Vagina (tissue), 2 donors: ENCODE measurements around the gene EBF3. TPM values are rescaled to one million over a fixed set of nuclear protein-coding genes. Genes with fewer than 3 reads are reported as not detected.

Source experiments
- DNase-seq, 2 donors: peaks; one replicate each; pipeline ENCODE4 v3.0.0-alpha.2; 2017; ENCODE audit errors: extremely low spot score in 2 of 2
- H3K27ac ChIP-seq: fragments of 200-600 bp; sonication (generic); one replicate; pipeline ENCODE4 v1.5.1; 2019
- H3K27me3 ChIP-seq: fragments of 200-600 bp; sonication (generic); one replicate; pipeline ENCODE4 v1.5.1; 2019
- H3K36me3 ChIP-seq, 2 donors: fragments of 200-600 bp; sonication (generic); one replicate each; pipeline ENCODE4 v1.5.1; 2017 to 2019
- H3K4me1 ChIP-seq: fragments of 200-600 bp; sonication (generic); one replicate; pipeline ENCODE4 v1.5.1; 2019
- H3K4me3 ChIP-seq, 2 donors: fragments of 200-600 bp; sonication (generic); 1 replicate in 1 of 2; 2 replicates in 1 of 2; pipeline ENCODE4 v1.5.1; 2016 to 2019
- H3K9me3 ChIP-seq: fragments of 200-600 bp; sonication (generic); one replicate; pipeline ENCODE4 v1.5.1; 2019
- POLR2A ChIP-seq, 2 donors: fragments of 450-650 bp; IDR thresholded peaks; one replicate each; pipeline ENCODE4 v1.6.1; 2017; ENCODE audit warnings: antibody characterized with exemption in 2 of 2, mild to moderate bottlenecking in 2 of 2, moderate library complexity in 2 of 2
- POLR2AphosphoS5 ChIP-seq, 2 donors: sonication (generic); formaldehyde crosslinking; IDR thresholded peaks; one replicate each; pipeline ENCODE4 v1.9.0; 2017; ENCODE audit warnings: antibody characterized with exemption in 2 of 2, mild to moderate bottlenecking in 2 of 2, low read depth in 1 of 2; ENCODE audit not compliant: insufficient read depth in 1 of 2
- intact Hi-C: fragments of 100-400 bp; cut with DNase I; formaldehyde crosslinking; loops from one replicate; pipeline ENCODE4 v1.15.1; 2023
- total RNA-seq: library from RNA; depleted of rRNA; stranded (reverse); fragments of >200 nt; gene quantifications from one replicate; pipeline ENCODE4 v1.2.3, GENCODE V29; 2016
- TF ChIP-seq, protein P1 (sequence below), 3 experiments: fragments of 450-650 bp in 2 of 3; fragments of 200-600 bp in 1 of 3; sonication (generic) in 1 of 3; IDR thresholded peaks; one replicate each; pipeline ENCODE4 v1.5.1; 2017 to 2019; ENCODE audit warnings: antibody characterized with exemption in 3 of 3, mild to moderate bottlenecking in 2 of 3, moderate library complexity in 2 of 3

The EBF3 gene
- total RNA-seq, 1 donor from 2014 or later = 10.6 TPM

DNA sequence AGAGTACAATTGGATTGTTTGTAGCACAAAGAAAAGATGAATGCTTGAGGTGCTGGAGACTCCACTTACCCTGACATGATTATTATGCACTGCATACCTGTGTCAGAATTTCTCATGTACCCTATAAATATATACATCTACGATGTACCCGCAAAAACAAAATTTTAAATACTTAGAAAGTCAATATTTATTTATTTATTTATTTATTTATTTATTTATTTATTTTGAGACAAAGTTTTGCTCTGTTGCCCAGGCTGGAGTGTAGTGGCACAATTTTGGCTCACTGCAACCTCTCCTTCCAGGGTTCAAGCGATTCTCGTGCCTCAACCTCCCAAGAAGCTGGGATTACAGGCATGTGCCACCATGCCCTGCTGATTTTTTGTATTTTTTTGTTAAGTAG lies 35.1 kb upstream of the EBF3 start:
- DNase-seq = no peak
- H3K4me1 ChIP-seq = no peaks in the 10 kb centered on the region
- H3K9me3 ChIP-seq = no peaks in the 10 kb centered on the region
- no peak overlapping the region for H3K4me3 ChIP-seq
- intact Hi-C loops = no loop called here
- no peak overlapping the region for H3K27ac ChIP-seq
- H3K27me3 ChIP-seq = no peaks in the 10 kb centered on the region
- TF ChIP-seq, protein P1, sequence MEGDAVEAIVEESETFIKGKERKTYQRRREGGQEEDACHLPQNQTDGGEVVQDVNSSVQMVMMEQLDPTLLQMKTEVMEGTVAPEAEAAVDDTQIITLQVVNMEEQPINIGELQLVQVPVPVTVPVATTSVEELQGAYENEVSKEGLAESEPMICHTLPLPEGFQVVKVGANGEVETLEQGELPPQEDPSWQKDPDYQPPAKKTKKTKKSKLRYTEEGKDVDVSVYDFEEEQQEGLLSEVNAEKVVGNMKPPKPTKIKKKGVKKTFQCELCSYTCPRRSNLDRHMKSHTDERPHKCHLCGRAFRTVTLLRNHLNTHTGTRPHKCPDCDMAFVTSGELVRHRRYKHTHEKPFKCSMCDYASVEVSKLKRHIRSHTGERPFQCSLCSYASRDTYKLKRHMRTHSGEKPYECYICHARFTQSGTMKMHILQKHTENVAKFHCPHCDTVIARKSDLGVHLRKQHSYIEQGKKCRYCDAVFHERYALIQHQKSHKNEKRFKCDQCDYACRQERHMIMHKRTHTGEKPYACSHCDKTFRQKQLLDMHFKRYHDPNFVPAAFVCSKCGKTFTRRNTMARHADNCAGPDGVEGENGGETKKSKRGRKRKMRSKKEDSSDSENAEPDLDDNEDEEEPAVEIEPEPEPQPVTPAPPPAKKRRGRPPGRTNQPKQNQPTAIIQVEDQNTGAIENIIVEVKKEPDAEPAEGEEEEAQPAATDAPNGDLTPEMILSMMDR (IDR thresholded peaks at IDR 0.05) = no peak
- no peak for TF ChIP-seq POLR2AphosphoS5 (IDR thresholded peaks at IDR 0.05; ENCODE audit: insufficient read depth in 1 of 2, low read depth in 1 of 2)
- TF ChIP-seq POLR2A (IDR thresholded peaks at IDR 0.05) = no peak
- no peaks in the 10 kb centered on the region for H3K36me3 ChIP-seq

DNA sequence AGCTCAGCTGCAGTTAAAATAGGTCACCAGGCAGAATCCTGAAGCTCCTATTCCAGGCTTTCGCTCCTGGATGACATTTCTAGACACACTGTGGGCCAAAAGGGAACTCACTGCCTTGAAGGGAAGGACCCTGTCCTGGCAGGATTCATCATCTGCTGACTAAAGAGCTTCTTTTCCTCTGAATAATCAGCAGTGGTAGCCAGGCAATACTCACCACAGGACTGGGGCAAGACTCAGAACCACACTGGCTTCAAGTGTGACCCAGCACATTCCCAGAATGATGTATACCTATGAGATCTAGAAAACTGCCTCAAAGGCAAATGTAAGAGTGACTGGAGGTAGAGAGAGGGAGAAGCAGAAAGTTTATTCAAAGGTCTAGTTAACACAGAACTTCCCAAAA lies 29.5 kb upstream of the EBF3 start:
- Histone ChIP-seq H3K27ac (no peak overlapping the region), H3K36me3 (no peaks in the 10 kb centered on the region), H3K4me1 (no peaks in the 10 kb centered on the region), H3K27me3 (no peaks in the 10 kb centered on the region), H3K9me3 (no peaks in the 10 kb centered on the region), H3K4me3 (no peak overlapping the region)
- intact Hi-C loops = no loop called here
- peak in 1 of 2 donors; percentile 28 for DNase-seq
- TF ChIP-seq, protein P1 (IDR thresholded peaks at IDR 0.05) = no peak
- TF ChIP-seq POLR2AphosphoS5 (IDR thresholded peaks at IDR 0.05; ENCODE audit: insufficient read depth in 1 of 2, low read depth in 1 of 2) = no peak
- no peak for TF ChIP-seq POLR2A (IDR thresholded peaks at IDR 0.05)

DNA sequence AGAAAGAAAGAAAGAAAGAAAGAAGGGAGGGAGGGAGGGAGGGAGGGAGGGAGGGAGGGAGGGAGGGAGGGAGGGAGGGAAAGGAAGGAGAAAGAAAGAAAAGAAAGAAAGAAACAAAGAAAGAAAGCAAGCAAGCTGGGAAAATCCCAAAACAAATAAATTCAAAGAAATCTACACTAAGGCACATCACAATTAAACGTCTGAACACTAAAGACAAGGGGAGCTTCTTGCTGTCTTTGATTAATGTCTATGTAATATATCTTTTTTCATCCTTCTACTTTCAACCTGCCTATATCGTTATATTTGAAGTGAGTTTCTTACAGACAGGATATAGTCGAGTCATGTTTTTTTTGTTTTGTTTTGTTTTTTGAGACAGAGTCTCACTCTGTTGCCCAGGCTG lies 28.3 kb upstream of the EBF3 start:
- no peak for DNase-seq
- Histone ChIP-seq H3K36me3 (no peaks in the 10 kb centered on the region), H3K9me3 (no peaks in the 10 kb centered on the region), H3K27me3 (no peaks in the 10 kb centered on the region), H3K4me3 (no peak overlapping the region), H3K27ac (no peak overlapping the region), H3K4me1 (no peaks in the 10 kb centered on the region)
- TF ChIP-seq, protein P1 (IDR thresholded peaks at IDR 0.05) = no peak
- TF ChIP-seq POLR2AphosphoS5 (IDR thresholded peaks at IDR 0.05; ENCODE audit: insufficient read depth in 1 of 2, low read depth in 1 of 2) (no peak), POLR2A (IDR thresholded peaks at IDR 0.05) (no peak)
- intact Hi-C loops = no loop called here

DNA sequence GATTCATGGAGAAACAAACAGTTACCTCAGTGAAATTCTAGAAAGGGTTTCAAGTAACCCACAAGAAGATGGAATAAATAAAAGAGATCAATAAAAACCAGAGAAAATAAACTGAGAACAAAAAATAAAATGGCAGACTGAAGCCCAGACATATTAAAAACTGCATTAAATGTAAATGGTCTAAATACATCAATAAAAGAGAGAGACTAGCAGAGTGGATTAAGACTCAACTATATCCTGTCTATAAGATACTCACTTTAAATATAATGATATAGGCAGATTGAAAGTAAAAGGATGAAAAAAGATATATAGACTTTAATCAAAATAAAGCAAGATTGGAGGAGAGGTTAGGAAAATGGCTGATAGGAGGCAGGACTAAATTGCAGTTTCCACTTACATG lies 18.8 kb upstream of the EBF3 start:
- H3K9me3 ChIP-seq = peaks cover 5% of the 10 kb centered on the region
- no peak overlapping the region for H3K27ac ChIP-seq
- H3K4me3 ChIP-seq = no peak overlapping the region
- no peaks in the 10 kb centered on the region for H3K27me3 ChIP-seq
- TF ChIP-seq, protein P1 (IDR thresholded peaks at IDR 0.05) = no peak
- TF ChIP-seq POLR2AphosphoS5 (IDR thresholded peaks at IDR 0.05; ENCODE audit: insufficient read depth in 1 of 2, low read depth in 1 of 2) = no peak
- TF ChIP-seq POLR2A (IDR thresholded peaks at IDR 0.05) = no peak
- no peak for DNase-seq
- no peaks in the 10 kb centered on the region for H3K4me1 ChIP-seq
- no peaks in the 10 kb centered on the region for H3K36me3 ChIP-seq
- intact Hi-C loops = no loop called here

DNA sequence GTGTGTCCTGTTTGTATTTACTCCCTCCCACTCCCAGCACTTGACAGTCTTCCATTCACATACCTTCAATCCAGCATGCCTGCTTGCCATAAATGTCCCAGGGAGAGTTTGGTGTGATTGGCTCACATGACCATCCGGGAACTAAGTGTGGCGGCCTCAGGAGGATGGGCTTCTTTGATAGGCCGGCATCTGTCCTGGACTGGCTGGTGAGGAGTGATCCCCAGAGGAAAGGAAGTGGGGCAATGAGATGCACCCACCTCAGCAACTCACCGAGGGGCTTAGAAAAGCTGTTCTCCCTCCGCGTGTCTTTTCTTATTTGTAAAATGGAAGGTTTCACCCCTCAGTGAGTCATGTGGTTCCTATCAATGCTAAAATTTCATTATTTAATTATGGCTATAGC lies 14.9 kb upstream of the EBF3 start:
- H3K36me3 ChIP-seq = no peaks in the 10 kb centered on the region
- no peaks in the 10 kb centered on the region for H3K9me3 ChIP-seq
- intact Hi-C loops = loop anchor here (10.0 kb wide), 1 partner anchor 1344 kb away; no protein-coding TSS in a partner anchor
- no peak overlapping the region for H3K27ac ChIP-seq
- no peak overlapping the region for H3K4me3 ChIP-seq
- no peak for TF ChIP-seq POLR2AphosphoS5 (IDR thresholded peaks at IDR 0.05; ENCODE audit: insufficient read depth in 1 of 2, low read depth in 1 of 2)
- TF ChIP-seq, protein P1 (IDR thresholded peaks at IDR 0.05) = no peak
- no peak for TF ChIP-seq POLR2A (IDR thresholded peaks at IDR 0.05)
- no peaks in the 10 kb centered on the region for H3K27me3 ChIP-seq
- DNase-seq = no peak
- no peaks in the 10 kb centered on the region for H3K4me1 ChIP-seq
